MCF 10A (cell line): ENCODE measurements around the gene ZNF134. TPM values are rescaled to one million over a fixed set of nuclear protein-coding genes. Genes with fewer than 3 reads are reported as not detected.

ENCODE experiments used
- BruUV-seq: library from RNA; stranded (reverse); fragments of 400-500 nt; replicated peaks from 2 replicates; lab custom pipeline; 2021; lab: Mats Ljungman, UMichigan
- CTCF ChIA-PET: fragments of 300-600 bp; sonication (Branson Sonifier 250); formaldehyde crosslinking; extraction: SDS; loops from one replicate; lab custom pipeline; 2021; ENCODE audit warnings: antibody characterized with exemption, inconsistent platforms; lab: Yijun Ruan, JAX
- POLR2A ChIA-PET: fragments of 300-600, 350-650 bp; sonication (Branson Sonifier 250); formaldehyde crosslinking; extraction: SDS; loops from one replicate; lab custom pipeline; 2020; ENCODE audit warnings: antibody characterized with exemption, inconsistent platforms; lab: Yijun Ruan, JAX
- DNase-seq: peaks from one replicate; pipeline ENCODE4 v3.0.0-alpha.2; 2018; ENCODE audit not compliant: unreplicated experiment
- H3K27ac Mint-ChIP-seq: one replicate; pipeline ENCODE4 v1.8.0; 2022; ENCODE audit warnings: mild to moderate bottlenecking, low read depth, mixed read lengths; ENCODE audit not compliant: unreplicated experiment
- H3K27me3 Mint-ChIP-seq: one replicate; pipeline ENCODE4 v1.8.0; 2022; ENCODE audit warnings: mixed read lengths; ENCODE audit not compliant: insufficient read depth, unreplicated experiment
- H3K36me3 Mint-ChIP-seq: one replicate; pipeline ENCODE4 v1.8.0; 2022; ENCODE audit warnings: mild to moderate bottlenecking, moderate library complexity, mixed read lengths; ENCODE audit not compliant: insufficient read depth, unreplicated experiment
- H3K4me1 Mint-ChIP-seq: one replicate; pipeline ENCODE4 v1.8.0; 2022; ENCODE audit warnings: mixed read lengths; ENCODE audit not compliant: insufficient read depth, unreplicated experiment
- H3K4me3 Mint-ChIP-seq: one replicate; pipeline ENCODE4 v1.8.0; 2022; ENCODE audit warnings: mild to moderate bottlenecking, moderate library complexity, mixed read lengths; ENCODE audit not compliant: unreplicated experiment
- H3K9me3 Mint-ChIP-seq: one replicate; pipeline ENCODE4 v1.8.0; 2022; ENCODE audit warnings: mixed read lengths; ENCODE audit not compliant: unreplicated experiment
- intact Hi-C: fragments of 100-400 bp; cut with micrococcal nuclease; formaldehyde crosslinking; loops from 2 replicates; pipeline ENCODE4 v1.14.1; 2022
- total RNA-seq: library from RNA; stranded (reverse); gene quantifications from 2 replicates; pipeline ENCODE4 v1.2.3, GENCODE V29; 2022
- TF ChIP-seq, protein P1 (sequence below): fragments of 200-600 bp; IDR thresholded peaks from one replicate; pipeline ENCODE4 v1.8.0; 2022; ENCODE audit warnings: antibody characterized with exemption, mild to moderate bottlenecking; ENCODE audit not compliant: unreplicated experiment

Gene ZNF134
- total RNA-seq, 1 experiment from 2014 or later: 16.4 TPM

DNA sequence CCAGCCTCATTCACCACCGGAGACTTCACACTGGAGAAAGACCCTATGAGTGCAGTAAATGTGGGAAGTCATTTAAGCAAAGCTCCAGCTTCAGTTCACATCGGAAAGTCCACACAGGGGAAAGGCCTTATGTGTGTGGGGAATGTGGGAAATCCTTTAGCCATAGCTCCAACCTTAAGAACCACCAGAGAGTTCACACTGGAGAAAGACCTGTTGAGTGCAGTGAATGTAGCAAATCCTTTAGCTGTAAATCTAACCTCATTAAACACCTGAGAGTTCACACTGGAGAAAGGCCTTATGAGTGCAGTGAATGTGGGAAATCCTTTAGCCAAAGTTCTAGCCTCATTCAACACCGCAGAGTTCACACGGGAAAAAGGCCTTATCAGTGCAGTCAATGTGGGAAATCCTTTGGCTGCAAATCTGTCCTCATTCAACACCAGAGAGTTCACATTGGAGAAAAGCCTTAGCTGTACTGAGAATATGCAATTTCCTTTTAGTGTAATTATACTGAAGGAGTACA is 27.7 kb downstream of the ZNF134 start:
- ChIA-PET POLR2A (interaction anchor here (3.0 kb wide), 1 partner anchor 8 kb away, joined by 13 read pairs; the partner anchor contains the start of gene ZNF211), CTCF (no interaction called here)
- no peak overlapping the region for H3K4me3 Mint-ChIP-seq
- intact Hi-C loops: no loop called here
- H3K4me1 Mint-ChIP-seq: no peaks in the 10 kb centered on the region
- H3K9me3 Mint-ChIP-seq: peaks cover 36% of the 10 kb centered on the region
- TF ChIP-seq, protein P1, sequence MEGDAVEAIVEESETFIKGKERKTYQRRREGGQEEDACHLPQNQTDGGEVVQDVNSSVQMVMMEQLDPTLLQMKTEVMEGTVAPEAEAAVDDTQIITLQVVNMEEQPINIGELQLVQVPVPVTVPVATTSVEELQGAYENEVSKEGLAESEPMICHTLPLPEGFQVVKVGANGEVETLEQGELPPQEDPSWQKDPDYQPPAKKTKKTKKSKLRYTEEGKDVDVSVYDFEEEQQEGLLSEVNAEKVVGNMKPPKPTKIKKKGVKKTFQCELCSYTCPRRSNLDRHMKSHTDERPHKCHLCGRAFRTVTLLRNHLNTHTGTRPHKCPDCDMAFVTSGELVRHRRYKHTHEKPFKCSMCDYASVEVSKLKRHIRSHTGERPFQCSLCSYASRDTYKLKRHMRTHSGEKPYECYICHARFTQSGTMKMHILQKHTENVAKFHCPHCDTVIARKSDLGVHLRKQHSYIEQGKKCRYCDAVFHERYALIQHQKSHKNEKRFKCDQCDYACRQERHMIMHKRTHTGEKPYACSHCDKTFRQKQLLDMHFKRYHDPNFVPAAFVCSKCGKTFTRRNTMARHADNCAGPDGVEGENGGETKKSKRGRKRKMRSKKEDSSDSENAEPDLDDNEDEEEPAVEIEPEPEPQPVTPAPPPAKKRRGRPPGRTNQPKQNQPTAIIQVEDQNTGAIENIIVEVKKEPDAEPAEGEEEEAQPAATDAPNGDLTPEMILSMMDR: no peak
- no TSS peak for BruUV-seq
- no peak for DNase-seq
- no peak overlapping the region for H3K27ac Mint-ChIP-seq
- H3K36me3 Mint-ChIP-seq: peaks cover 49% of the 10 kb centered on the region
- no peaks in the 10 kb centered on the region for H3K27me3 Mint-ChIP-seq

DNA sequence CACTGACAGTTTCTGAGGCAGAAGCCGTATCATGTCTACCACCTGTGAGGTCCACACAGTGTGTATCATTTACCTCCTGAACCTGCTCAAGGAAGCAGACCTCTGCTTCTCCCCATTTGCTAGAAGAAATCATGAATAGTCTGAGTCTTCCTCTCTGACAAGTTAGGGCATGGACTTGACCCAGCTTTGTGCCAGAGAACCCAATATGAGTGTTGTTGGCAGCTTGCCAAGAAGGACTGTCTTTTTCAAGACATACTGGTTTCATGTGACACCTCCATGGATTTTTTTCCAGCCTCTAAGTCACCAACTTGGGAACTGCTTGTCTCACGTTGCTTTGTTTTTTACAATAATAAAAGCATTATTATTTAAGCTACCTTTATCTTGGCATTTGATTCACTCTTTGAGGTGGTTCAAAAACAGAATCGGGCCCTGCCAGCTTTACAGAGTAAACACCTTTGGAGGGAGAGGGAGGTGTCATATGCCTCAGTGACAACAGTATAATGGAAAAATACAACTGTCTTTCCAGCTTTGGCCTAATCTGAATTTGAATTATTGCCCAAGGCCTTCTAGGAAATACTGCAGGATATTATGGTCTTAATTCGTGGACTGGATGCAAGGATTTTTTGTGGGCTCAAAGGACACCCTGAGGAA is 28.5 kb downstream of the ZNF134 start:
- DNase-seq: no peak
- H3K27me3 Mint-ChIP-seq: no peaks in the 10 kb centered on the region
- H3K4me3 Mint-ChIP-seq: no peak overlapping the region
- intact Hi-C loops: no loop called here
- H3K9me3 Mint-ChIP-seq: peaks cover 36% of the 10 kb centered on the region
- no peak overlapping the region for H3K27ac Mint-ChIP-seq
- TF ChIP-seq, protein P1: no peak
- H3K36me3 Mint-ChIP-seq: peaks cover 46% of the 10 kb centered on the region
- no peaks in the 10 kb centered on the region for H3K4me1 Mint-ChIP-seq
- POLR2A ChIA-PET: interaction anchor here (3.0 kb wide), 1 partner anchor 9 kb away, joined by 13 read pairs; the partner anchor contains the start of gene ZNF211
- CTCF ChIA-PET: interaction anchor here (0.6 kb wide), 1 partner anchor 261 kb away, joined by 3 read pairs; no protein-coding TSS in a partner anchor
- no TSS peak for BruUV-seq

- ChIA-PET POLR2A (interaction anchor here (0.8 to 3.0 kb wide), 3 partner anchors 10 to 21 kb away, joined by 3 to 13 read pairs (median 3); partner anchors contain the start of gene ZNF211), CTCF (interaction anchor here (0.6 to 0.9 kb wide), 2 partner anchors 20 to 164 kb away, joined by 3 to 4 read pairs; no protein-coding TSS in a partner anchor)
- H3K9me3 Mint-ChIP-seq: peaks cover 30% of the 10 kb centered on the region
These were observed 29.7 kb downstream of the ZNF134 start for GRCh38 chr19:57643734-57644133.

More at GRCh38 chr19:57643734-57644133, 29.7 kb downstream of the ZNF134 start:
- no peak for DNase-seq
- Mint-ChIP-seq H3K4me1 (no peaks in the 10 kb centered on the region), H3K27ac (no peak overlapping the region), H3K4me3 (no peak overlapping the region), H3K27me3 (no peaks in the 10 kb centered on the region), H3K36me3 (peaks cover 36% of the 10 kb centered on the region)
- no TSS peak for BruUV-seq
- TF ChIP-seq, protein P1: no peak
- intact Hi-C loops: no loop called here
